ENCODE measurements around the gene GSTCD. TPM values are rescaled to one million over a fixed set of nuclear protein-coding genes. Genes with fewer than 3 reads are reported as not detected.

The GSTCD gene
- total RNA-seq, 1 experiment from 2014 or later: 8.8 TPM

- Histone ChIP-seq H3K36me3 (ENCODE audit: control insufficient read depth, insufficient read depth, low read length) (no peaks in the 10 kb centered on the region; the same call in 1 of the 2 replicates), H3K9me3 (ENCODE audit: control insufficient read depth, insufficient read depth, low read depth, low read length) (no peaks in the 10 kb centered on the region), H3K27ac (ENCODE audit: low read length) (no peak overlapping the region), H3K4me1 (ENCODE audit: control insufficient read depth, insufficient read depth, low read length) (no peaks in the 10 kb centered on the region), H3K27me3 (ENCODE audit: control insufficient read depth, insufficient read depth, low read length) (no peaks in the 10 kb centered on the region; the same call in 1 of the 2 replicates), H3K4me3 (ENCODE audit: low read depth in 2 of 2, low read length in 2 of 2) (no peak overlapping the region)
- DNase-seq (ENCODE audit: low read depth, low spot score): no peak
- no TSS peak for BruUV-seq (replicated peaks)
- TF ChIP-seq POLR2AphosphoS5 (IDR thresholded peaks at IDR 0.05; ENCODE audit: low read depth, low read length) (no peak), REST (IDR thresholded peaks at IDR 0.05; ENCODE audit: insufficient read depth in 1 of 2, low read depth in 2 of 2, low read length in 1 of 2) (no peak), SIN3A (IDR thresholded peaks at IDR 0.05; ENCODE audit: borderline replicate concordance, insufficient read depth, low read depth, low read length) (no peak), TCF7L2 (IDR thresholded peaks at IDR 0.05; ENCODE audit: low read depth, low read length) (no peak), CTCF (IDR thresholded peaks at IDR 0.05) (no peak)
- in situ Hi-C loops (cut with HindIII; ENCODE audit: low pct_unique_long_range_greater_than_20kb, low sequenced_read_pairs): no loop called here
- ChIA-PET POLR2A (no interaction called here), CTCF (no interaction called here)
- no peak for ATAC-seq
- intact Hi-C loops (cut with micrococcal nuclease; ENCODE audit: unreplicated experiment): no loop called here
These were observed 47.6 kb upstream of the GSTCD start for GRCh38 chr4:105661028-105661427.

GRCh38 chr4:105662935-105663675, 45.5 kb upstream of the GSTCD start:
- Histone ChIP-seq H3K27ac (ENCODE audit: low read length) (no peak overlapping the region), H3K4me3 (ENCODE audit: low read depth in 2 of 2, low read length in 2 of 2) (no peak overlapping the region), H3K4me1 (ENCODE audit: control insufficient read depth, insufficient read depth, low read length) (no peaks in the 10 kb centered on the region), H3K27me3 (ENCODE audit: control insufficient read depth, insufficient read depth, low read length) (no peaks in the 10 kb centered on the region), H3K36me3 (ENCODE audit: control insufficient read depth, insufficient read depth, low read length) (no peaks in the 10 kb centered on the region; the same call in 1 of the 2 replicates), H3K9me3 (ENCODE audit: control insufficient read depth, insufficient read depth, low read depth, low read length) (no peaks in the 10 kb centered on the region)
- CTCF ChIA-PET: no interaction called here
- in situ Hi-C loops (cut with HindIII; ENCODE audit: low pct_unique_long_range_greater_than_20kb, low sequenced_read_pairs): no loop called here
- POLR2A ChIA-PET: no interaction called here
- TF ChIP-seq POLR2AphosphoS5 (IDR thresholded peaks at IDR 0.05; ENCODE audit: low read depth, low read length): no peak
- no peak for TF ChIP-seq TCF7L2 (IDR thresholded peaks at IDR 0.05; ENCODE audit: low read depth, low read length)
- no peak for TF ChIP-seq CTCF (IDR thresholded peaks at IDR 0.05)
- TF ChIP-seq SIN3A (IDR thresholded peaks at IDR 0.05; ENCODE audit: borderline replicate concordance, insufficient read depth, low read depth, low read length): no peak
- no peak for TF ChIP-seq REST (IDR thresholded peaks at IDR 0.05; ENCODE audit: insufficient read depth in 1 of 2, low read depth in 2 of 2, low read length in 1 of 2)
- no peak for DNase-seq (ENCODE audit: low read depth, low spot score)
- intact Hi-C loops (cut with micrococcal nuclease; ENCODE audit: unreplicated experiment): no loop called here
- ATAC-seq: no peak
- BruUV-seq (replicated peaks): no TSS peak

All from Panc1 (cell line).